Common myeloid progenitor, CD34-positive (primary cell): ENCODE results near the gene PPP1R7.

Source experiments
- CTCF ChIA-PET: fragments of 350-600 bp; sonication (Branson Sonifier 250); formaldehyde crosslinking; loops from one replicate; lab custom pipeline; 2021; ENCODE audit warnings: antibody characterized with exemption; lab: Charles Lee
- POLR2A ChIA-PET: fragments of 350-600 bp; sonication (Branson Sonifier 250); formaldehyde crosslinking; loops from one replicate; lab custom pipeline; 2021; ENCODE audit warnings: antibody characterized with exemption; lab: Charles Lee
- DNase-seq, 3 donors: peaks; one replicate each; pipeline versions ENCODE4 v3.0.0 to v3.0.0-alpha.2; 2013
- H3K27ac ChIP-seq, 2 experiments: 1 replicate in 1 of 2; 2 replicates in 1 of 2; pipeline ENCODE4 v1.7.0; 2013; ENCODE audit warnings: inconsistent platforms in 2 of 2, low read length in 2 of 2, mild to moderate bottlenecking in 2 of 2, low read depth in 1 of 2, moderate library complexity in 1 of 2; ENCODE audit not compliant: severe bottlenecking in 2 of 2, insufficient read depth in 1 of 2, poor library complexity in 1 of 2
- H3K27me3 ChIP-seq, 5 experiments: replicated peaks in 2 of 5; 1 replicate in 3 of 5; 2 replicates in 2 of 5; pipeline versions ENCODE4 v1.6.1 to v1.7.0; 2013; ENCODE audit warnings: low read length in 4 of 5, mild to moderate bottlenecking in 2 of 5, moderate library complexity in 2 of 5, inconsistent platforms in 1 of 5; ENCODE audit not compliant: insufficient read depth in 5 of 5, control insufficient read depth in 4 of 5
- H3K36me3 ChIP-seq, 4 experiments: 1 replicate in 2 of 4; 2 replicates in 2 of 4; pipeline versions ENCODE4 v1.6.1 to v1.7.0; 2013; ENCODE audit warnings: low read length in 3 of 4, control low read depth in 1 of 4, mild to moderate bottlenecking in 1 of 4; ENCODE audit not compliant: control insufficient read depth in 4 of 4, insufficient read depth in 4 of 4
- H3K4me1 ChIP-seq, 4 experiments: 1 replicate in 3 of 4; 2 replicates in 1 of 4; pipeline versions ENCODE4 v1.6.1 to v1.7.1; 2013; ENCODE audit warnings: low read length in 3 of 4, mild to moderate bottlenecking in 3 of 4, control low read depth in 1 of 4, inconsistent platforms in 1 of 4, moderate library complexity in 1 of 4; ENCODE audit not compliant: control insufficient read depth in 4 of 4, insufficient read depth in 4 of 4; ENCODE audit errors: control extremely low read depth in 1 of 4
- H3K4me3 ChIP-seq, 7 experiments: 1 replicate in 4 of 7; 2 replicates in 3 of 7; pipeline versions ENCODE4 v1.5.1 to v1.7.0; 2013; ENCODE audit warnings: mild to moderate bottlenecking in 7 of 7, low read length in 6 of 7, moderate library complexity in 6 of 7, inconsistent platforms in 2 of 7, low read depth in 2 of 7, control low read depth in 1 of 7; ENCODE audit not compliant: insufficient read depth in 4 of 7, control insufficient read depth in 1 of 7; ENCODE audit errors: extremely low read depth in 1 of 7
- H3K9me3 ChIP-seq, 5 experiments: 1 replicate in 4 of 5; 2 replicates in 1 of 5; pipeline versions ENCODE4 v1.6.1 to v1.7.1; 2013; ENCODE audit warnings: low read length in 4 of 5, mild to moderate bottlenecking in 2 of 5, inconsistent platforms in 1 of 5, low read depth in 1 of 5, moderate library complexity in 1 of 5; ENCODE audit not compliant: control insufficient read depth in 4 of 5, insufficient read depth in 2 of 5; ENCODE audit errors: control extremely low read depth in 1 of 5
- WGBS: methylation state at CpG from one replicate; pipeline ENCODE4 v1.1.5; 2013; ENCODE audit not compliant: insufficient coverage; 5-methylcytosine and 5-hydroxymethylcytosine counted together

The PPP1R7 gene

DNA sequence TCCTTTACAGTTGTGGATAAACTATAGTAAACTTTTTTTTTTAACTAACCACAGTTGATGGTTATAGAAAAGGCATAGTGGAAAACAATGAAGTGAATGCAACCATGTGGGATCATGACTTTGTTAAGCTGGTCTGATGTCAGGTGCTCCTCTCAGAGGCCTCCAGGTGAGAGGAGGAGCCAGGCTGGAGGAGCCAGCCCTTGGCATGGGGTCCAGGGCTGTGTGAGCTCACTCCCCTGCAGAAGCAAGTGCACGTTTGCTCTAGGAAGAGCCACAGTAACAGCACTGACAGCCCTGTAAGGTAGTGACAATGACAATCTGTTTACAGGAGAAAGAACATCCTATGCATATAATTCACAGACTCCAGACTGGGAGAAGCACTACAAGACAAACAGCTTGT is 5.7 kb downstream of the PPP1R7 start:
- H3K27me3 ChIP-seq = no peaks in the 10 kb centered on the region
- POLR2A ChIA-PET = no interaction called here
- no peaks in the 10 kb centered on the region for H3K9me3 ChIP-seq
- peaks cover 4 to 20% (median 15%) of the 10 kb centered on the region in 4 experiments for H3K4me1 ChIP-seq
- peaks cover 7 to 43% (median 28%) of the 10 kb centered on the region in 4 experiments for H3K36me3 ChIP-seq
- H3K27ac ChIP-seq = no peak overlapping the region
- no peak for DNase-seq
- CTCF ChIA-PET = interaction anchor here (1.5 kb wide), 1 partner anchor 8 kb away, joined by 3 read pairs; no protein-coding TSS in a partner anchor
- 91% methylated on average over 1 of the region's 1 CpG for WGBS
- no peak overlapping the region for H3K4me3 ChIP-seq

- H3K9me3 ChIP-seq = no peaks in the 10 kb centered on the region
- H3K4me3 ChIP-seq = peak overlapping the region in 1 of 7 experiments; percentile 35
- H3K4me1 ChIP-seq = peaks cover 4 to 14% (median 9%) of the 10 kb centered on the region in 4 experiments
- no peaks in the 10 kb centered on the region for H3K27me3 ChIP-seq
- peak; percentile 13 to 64 (median 52) for DNase-seq
- ChIA-PET CTCF (interaction anchor here (0.5 to 1.3 kb wide), 3 partner anchors 15 to 79 kb away, joined by 3 read pairs; no protein-coding TSS in a partner anchor), POLR2A (no interaction called here)
- H3K36me3 ChIP-seq = peaks cover 7 to 52% (median 32%) of the 10 kb centered on the region in 4 experiments
- WGBS = 12% methylated on average over 5 of the region's 5 CpGs
- H3K27ac ChIP-seq = no peak overlapping the region
Measured at GRCh38 chr2:241156971-241157441, 6.7 kb downstream of the PPP1R7 start.

GRCh38 chr2:241157841-241158545 is 7.7 kb downstream of the PPP1R7 start:
- no peaks in the 10 kb centered on the region for H3K27me3 ChIP-seq
- no peak overlapping the region for H3K4me3 ChIP-seq
- peaks cover 4 to 14% (median 9%) of the 10 kb centered on the region in 4 experiments for H3K4me1 ChIP-seq
- DNase-seq = no peak
- no peak overlapping the region for H3K27ac ChIP-seq
- POLR2A ChIA-PET = no interaction called here
- CTCF ChIA-PET = interaction anchor here (0.5 to 1.3 kb wide), 2 partner anchors 22 to 80 kb away, joined by 3 read pairs; no protein-coding TSS in a partner anchor
- no peaks in the 10 kb centered on the region for H3K9me3 ChIP-seq
- peaks cover 11 to 54% (median 37%) of the 10 kb centered on the region in 4 experiments for H3K36me3 ChIP-seq
- WGBS = 99% methylated on average over 7 of the region's 9 CpGs

DNA sequence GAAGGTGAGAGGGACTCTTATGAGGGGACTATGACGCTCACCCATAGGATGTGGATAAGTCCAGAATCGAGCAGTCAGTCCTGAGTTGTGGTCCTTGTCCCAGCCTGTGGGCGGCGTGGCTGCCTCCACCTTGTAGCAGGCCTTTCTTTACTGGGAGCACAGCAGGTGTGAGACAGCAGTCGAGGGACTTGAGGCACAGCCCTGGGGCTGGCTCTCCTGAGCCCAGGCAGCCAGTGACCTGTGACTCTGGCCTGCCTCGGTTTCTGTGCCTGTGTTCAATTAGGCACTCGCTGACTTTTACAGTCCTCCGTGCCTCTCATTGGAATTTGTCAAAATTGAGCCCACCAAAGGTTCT is 8.3 kb downstream of the PPP1R7 start:
- DNase-seq = no peak

GRCh38 chr2:241159116-241159515 is 8.8 kb downstream of the PPP1R7 start:
- POLR2A ChIA-PET = no interaction called here
- Histone ChIP-seq H3K27ac (no peak overlapping the region), H3K4me3 (no peak overlapping the region), H3K9me3 (no peaks in the 10 kb centered on the region), H3K4me1 (peaks cover 4 to 14% (median 9%) of the 10 kb centered on the region in 4 experiments), H3K36me3 (peaks cover 12 to 58% (median 45%) of the 10 kb centered on the region in 4 experiments), H3K27me3 (no peaks in the 10 kb centered on the region)
- 100% methylated on average over 4 of the region's 5 CpGs for WGBS
- CTCF ChIA-PET = no interaction called here
- DNase-seq = no peak

More for the DNA sequence above, 8.3 kb downstream of the PPP1R7 start:
- Histone ChIP-seq H3K36me3 (peaks cover 11 to 55% (median 40%) of the 10 kb centered on the region in 4 experiments), H3K27me3 (no peaks in the 10 kb centered on the region), H3K4me3 (no peak overlapping the region), H3K27ac (no peak overlapping the region), H3K9me3 (no peaks in the 10 kb centered on the region), H3K4me1 (peaks cover 4 to 14% (median 9%) of the 10 kb centered on the region in 4 experiments)
- 90% methylated on average over 8 of the region's 8 CpGs for WGBS
- CTCF ChIA-PET = no interaction called here
- POLR2A ChIA-PET = no interaction called here

GRCh38 chr2:241160318-241160717 is 10.1 kb downstream of the PPP1R7 start:
- Histone ChIP-seq H3K4me1 (peaks cover 4 to 14% (median 9%) of the 10 kb centered on the region in 4 experiments), H3K27me3 (no peaks in the 10 kb centered on the region), H3K4me3 (no peak overlapping the region), H3K27ac (no peak overlapping the region), H3K36me3 (peaks cover 14 to 61% (median 46%) of the 10 kb centered on the region in 4 experiments), H3K9me3 (no peaks in the 10 kb centered on the region)
- 92% methylated on average over 7 of the region's 7 CpGs for WGBS
- ChIA-PET POLR2A (no interaction called here), CTCF (no interaction called here)
- DNase-seq = no peak

- WGBS = 83% methylated on average over 9 of the region's 9 CpGs
- H3K27ac ChIP-seq = no peak overlapping the region
Measured at GRCh38 chr2:241161646-241162281, 11.5 kb downstream of the PPP1R7 start.

More at GRCh38 chr2:241161646-241162281, 11.5 kb downstream of the PPP1R7 start:
- no peak for DNase-seq
- Histone ChIP-seq H3K36me3 (peaks cover 20 to 66% (median 54%) of the 10 kb centered on the region in 4 experiments), H3K27me3 (no peaks in the 10 kb centered on the region), H3K4me1 (peaks cover 4 to 9% (median 8%) of the 10 kb centered on the region in 4 experiments), H3K9me3 (no peaks in the 10 kb centered on the region), H3K4me3 (no peak overlapping the region)
- POLR2A ChIA-PET = no interaction called here
- CTCF ChIA-PET = no interaction called here
